T-helper 1 cell treated with Interleukin-12 subunit alpha and Interleukin-12 subunit beta and Interleukin-4 antibody, amounts not matched to agents 30 μg/mL and 1 μg/mL, for 36 hours (primary cell): ENCODE data around the gene RPN2.

Experiments
- H3K27ac Mint-ChIP-seq: one replicate; pipeline ENCODE4 v1.8.0; 2021; ENCODE audit warnings: mild to moderate bottlenecking, mixed read lengths
- H3K27me3 Mint-ChIP-seq: one replicate; pipeline ENCODE4 v1.8.0; 2021; ENCODE audit warnings: low read depth, mixed read lengths
- H3K36me3 Mint-ChIP-seq: one replicate; pipeline ENCODE4 v1.8.0; 2021; ENCODE audit warnings: low read depth, mixed read lengths
- H3K4me1 Mint-ChIP-seq: one replicate; pipeline ENCODE4 v1.8.0; 2021; ENCODE audit warnings: low read depth, mixed read lengths
- H3K4me3 Mint-ChIP-seq: one replicate; pipeline ENCODE4 v1.8.0; 2021; ENCODE audit warnings: mild to moderate bottlenecking, moderate library complexity, mixed read lengths
- H3K9me3 Mint-ChIP-seq: one replicate; pipeline ENCODE4 v1.8.0; 2021; ENCODE audit warnings: mixed read lengths

The RPN2 gene

DNA sequence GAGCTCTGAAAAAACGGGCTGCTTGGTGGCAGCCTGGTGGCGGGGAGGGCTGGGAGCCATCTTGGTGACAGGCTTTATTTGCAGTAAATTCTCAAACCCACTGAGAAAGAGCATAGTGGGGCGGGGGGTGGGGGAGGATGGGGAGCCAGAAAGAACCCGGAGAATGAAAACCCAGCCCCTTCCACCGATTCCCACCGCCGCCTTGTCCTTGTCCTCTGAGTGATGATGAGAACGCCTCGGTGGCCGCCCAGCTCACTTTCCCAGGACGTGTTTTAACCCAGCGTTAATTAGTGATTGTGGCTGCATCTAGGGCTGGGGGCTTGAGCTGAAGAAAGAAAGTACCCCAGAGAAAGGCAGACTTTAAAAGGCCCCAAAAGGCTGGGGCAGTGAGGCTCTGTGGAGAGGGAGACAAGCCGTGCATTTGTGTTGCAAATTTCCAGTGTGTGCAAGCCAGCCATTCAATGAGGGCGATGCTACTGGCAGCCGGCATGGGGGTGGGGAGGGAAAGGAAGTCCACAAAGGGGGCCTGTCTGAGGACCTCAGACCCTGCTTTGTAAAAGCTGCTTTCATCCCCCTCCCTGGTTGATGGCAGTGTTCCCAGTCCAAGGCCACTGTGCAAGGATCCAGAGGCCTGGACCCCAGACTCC is 88.7 kb downstream of the RPN2 start:
- H3K4me1 Mint-ChIP-seq = no peaks in the 10 kb centered on the region
- H3K4me3 Mint-ChIP-seq = no peak overlapping the region
- no peaks in the 10 kb centered on the region for H3K9me3 Mint-ChIP-seq
- no peaks in the 10 kb centered on the region for H3K27me3 Mint-ChIP-seq
- H3K36me3 Mint-ChIP-seq = no peaks in the 10 kb centered on the region
- H3K27ac Mint-ChIP-seq = no peak overlapping the region

GRCh38 chr20:37270576-37271420 is 91.7 kb downstream of the RPN2 start:
- no peak overlapping the region for H3K4me3 Mint-ChIP-seq
- no peaks in the 10 kb centered on the region for H3K27me3 Mint-ChIP-seq
- no peaks in the 10 kb centered on the region for H3K9me3 Mint-ChIP-seq
- H3K36me3 Mint-ChIP-seq = no peaks in the 10 kb centered on the region
- no peaks in the 10 kb centered on the region for H3K4me1 Mint-ChIP-seq
- H3K27ac Mint-ChIP-seq = no peak overlapping the region

- no peak overlapping the region for H3K27ac Mint-ChIP-seq
Observed at GRCh38 chr20:37271421-37271768, 92.3 kb downstream of the RPN2 start.

GRCh38 chr20:37273988-37274387 is 94.9 kb downstream of the RPN2 start:
- peaks cover 5% of the 10 kb centered on the region for H3K4me1 Mint-ChIP-seq
- no peaks in the 10 kb centered on the region for H3K36me3 Mint-ChIP-seq
- no peaks in the 10 kb centered on the region for H3K27me3 Mint-ChIP-seq
- no peaks in the 10 kb centered on the region for H3K9me3 Mint-ChIP-seq
- no peak overlapping the region for H3K4me3 Mint-ChIP-seq
- H3K27ac Mint-ChIP-seq = no peak overlapping the region

More at GRCh38 chr20:37271421-37271768, 92.3 kb downstream of the RPN2 start:
- Mint-ChIP-seq H3K4me3 (no peak overlapping the region), H3K4me1 (no peaks in the 10 kb centered on the region), H3K9me3 (no peaks in the 10 kb centered on the region), H3K27me3 (no peaks in the 10 kb centered on the region), H3K36me3 (no peaks in the 10 kb centered on the region)

- no peak overlapping the region for H3K4me3 Mint-ChIP-seq
- H3K4me1 Mint-ChIP-seq = peaks cover 5% of the 10 kb centered on the region
- no peaks in the 10 kb centered on the region for H3K27me3 Mint-ChIP-seq
- no peak overlapping the region for H3K27ac Mint-ChIP-seq
- no peaks in the 10 kb centered on the region for H3K36me3 Mint-ChIP-seq
- H3K9me3 Mint-ChIP-seq = no peaks in the 10 kb centered on the region
Observed at GRCh38 chr20:37274851-37275524, 95.9 kb downstream of the RPN2 start.

DNA sequence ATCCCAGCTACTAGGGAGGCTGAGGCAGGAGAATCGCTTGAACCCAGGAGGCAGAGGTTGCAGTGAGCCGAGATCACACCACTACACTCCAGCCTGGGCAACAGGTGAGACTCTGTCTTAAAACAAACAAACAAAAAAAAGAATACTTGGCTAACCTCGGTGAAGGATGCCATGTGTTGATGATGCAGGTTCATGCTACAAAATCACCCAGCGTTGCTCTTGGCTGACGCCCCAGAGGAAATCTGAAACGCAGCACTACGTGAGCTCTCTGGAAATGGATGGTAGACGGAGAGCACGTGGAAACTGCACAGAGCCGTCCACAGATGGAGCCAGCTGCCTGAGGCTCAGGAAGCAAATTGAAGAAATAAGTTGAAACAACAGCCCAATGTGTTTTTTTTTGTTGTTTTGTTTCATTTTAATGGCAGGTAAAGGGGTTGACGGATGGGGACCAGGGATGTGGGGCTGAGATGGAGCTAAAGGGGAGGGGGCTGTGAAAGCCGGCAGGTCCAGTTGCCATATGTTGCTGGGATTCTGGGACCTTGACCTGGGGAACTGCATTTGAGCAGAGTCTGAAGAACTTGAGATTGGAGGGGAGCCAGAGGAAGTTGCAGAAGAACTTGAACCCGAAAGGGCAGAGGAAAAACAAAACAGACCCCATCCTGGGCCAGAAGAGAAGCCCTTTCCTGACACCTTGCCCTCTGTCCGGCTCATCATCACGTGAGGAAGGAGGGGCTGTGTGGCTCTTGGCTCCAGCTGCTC is 97.5 kb downstream of the RPN2 start:
- Mint-ChIP-seq H3K27ac (no peak overlapping the region), H3K36me3 (no peaks in the 10 kb centered on the region), H3K4me1 (peaks cover 5% of the 10 kb centered on the region), H3K9me3 (no peaks in the 10 kb centered on the region), H3K4me3 (no peak overlapping the region), H3K27me3 (no peaks in the 10 kb centered on the region)

GRCh38 chr20:37277253-37277593 is 98.1 kb downstream of the RPN2 start:
- H3K36me3 Mint-ChIP-seq = no peaks in the 10 kb centered on the region
- H3K27ac Mint-ChIP-seq = no peak overlapping the region
- no peaks in the 10 kb centered on the region for H3K9me3 Mint-ChIP-seq
- no peak overlapping the region for H3K4me3 Mint-ChIP-seq
- peaks cover 5% of the 10 kb centered on the region for H3K4me1 Mint-ChIP-seq
- H3K27me3 Mint-ChIP-seq = no peaks in the 10 kb centered on the region

- Mint-ChIP-seq H3K27ac (no peak overlapping the region), H3K4me3 (no peak overlapping the region), H3K27me3 (no peaks in the 10 kb centered on the region)
Observed at GRCh38 chr20:37278966-37279590, 99.9 kb downstream of the RPN2 start.

DNA sequence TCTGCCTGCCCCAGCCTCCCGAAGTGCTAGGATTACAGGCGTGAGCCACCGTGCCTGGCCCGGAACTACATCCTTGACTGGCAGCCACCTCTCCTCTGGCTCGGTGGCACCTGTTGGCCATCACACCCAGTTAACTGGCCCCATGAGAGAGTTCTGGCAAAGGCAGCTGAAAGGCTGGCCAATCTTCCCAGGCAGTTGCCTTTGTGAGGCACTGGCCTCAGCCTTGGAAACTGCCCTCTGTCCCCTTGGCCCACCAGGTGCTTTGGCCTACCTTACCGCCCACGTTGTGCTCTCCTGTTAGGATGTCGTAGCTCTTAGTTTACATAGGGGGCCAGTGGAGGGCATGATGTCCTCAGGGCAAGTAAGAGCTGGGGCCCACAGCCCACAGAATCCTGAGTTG is 100.7 kb downstream of the RPN2 start:
- no peak overlapping the region for H3K4me3 Mint-ChIP-seq
- peaks cover 5% of the 10 kb centered on the region for H3K4me1 Mint-ChIP-seq
- no peak overlapping the region for H3K27ac Mint-ChIP-seq
- peaks cover 2% of the 10 kb centered on the region for H3K27me3 Mint-ChIP-seq
- H3K36me3 Mint-ChIP-seq = no peaks in the 10 kb centered on the region
- H3K9me3 Mint-ChIP-seq = no peaks in the 10 kb centered on the region

More at GRCh38 chr20:37278966-37279590, 99.9 kb downstream of the RPN2 start:
- Mint-ChIP-seq H3K4me1 (peaks cover 5% of the 10 kb centered on the region), H3K36me3 (no peaks in the 10 kb centered on the region), H3K9me3 (no peaks in the 10 kb centered on the region)

DNA sequence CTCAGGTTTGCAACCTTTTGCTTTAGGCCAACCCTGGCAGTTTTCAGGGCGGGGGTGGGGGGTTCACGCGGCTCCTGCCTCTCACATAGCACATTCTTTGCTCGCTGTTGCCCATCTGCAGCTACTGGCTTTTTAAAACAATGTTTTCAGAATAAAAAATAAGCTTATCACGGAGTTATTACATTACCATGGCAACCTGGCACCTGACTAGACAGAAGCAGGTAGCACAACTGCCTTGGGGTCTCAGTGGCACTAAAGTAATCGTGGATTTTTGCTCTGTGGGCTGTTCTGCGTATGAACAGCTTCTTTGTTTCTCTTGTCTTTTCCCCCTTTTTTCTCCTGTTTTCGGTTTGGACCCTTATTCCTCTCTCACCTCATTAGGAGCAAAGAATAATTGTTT is 101.3 kb downstream of the RPN2 start:
- H3K4me1 Mint-ChIP-seq = peaks cover 5% of the 10 kb centered on the region
- no peak overlapping the region for H3K4me3 Mint-ChIP-seq
- H3K9me3 Mint-ChIP-seq = no peaks in the 10 kb centered on the region
- H3K27ac Mint-ChIP-seq = no peak overlapping the region
- H3K36me3 Mint-ChIP-seq = no peaks in the 10 kb centered on the region
- peaks cover 4% of the 10 kb centered on the region for H3K27me3 Mint-ChIP-seq

- no peak overlapping the region for H3K4me3 Mint-ChIP-seq
- peaks cover 11% of the 10 kb centered on the region for H3K27me3 Mint-ChIP-seq
- H3K9me3 Mint-ChIP-seq = no peaks in the 10 kb centered on the region
- no peak overlapping the region for H3K27ac Mint-ChIP-seq
- H3K4me1 Mint-ChIP-seq = no peaks in the 10 kb centered on the region
- no peaks in the 10 kb centered on the region for H3K36me3 Mint-ChIP-seq
Observed at GRCh38 chr20:37282556-37282955, 103.4 kb downstream of the RPN2 start.

- no peak overlapping the region for H3K27ac Mint-ChIP-seq
- peaks cover 11% of the 10 kb centered on the region for H3K27me3 Mint-ChIP-seq
- H3K9me3 Mint-ChIP-seq = no peaks in the 10 kb centered on the region
- H3K4me3 Mint-ChIP-seq = no peak overlapping the region
- H3K4me1 Mint-ChIP-seq = peaks cover 5% of the 10 kb centered on the region
- no peaks in the 10 kb centered on the region for H3K36me3 Mint-ChIP-seq
Observed at GRCh38 chr20:37283530-37284195, 104.5 kb downstream of the RPN2 start.

GRCh38 chr20:37284691-37285161 is 105.6 kb downstream of the RPN2 start:
- no peaks in the 10 kb centered on the region for H3K36me3 Mint-ChIP-seq
- peaks cover 8% of the 10 kb centered on the region for H3K4me1 Mint-ChIP-seq
- peaks cover 11% of the 10 kb centered on the region for H3K27me3 Mint-ChIP-seq
- H3K27ac Mint-ChIP-seq = no peak overlapping the region
- no peak overlapping the region for H3K4me3 Mint-ChIP-seq
- no peaks in the 10 kb centered on the region for H3K9me3 Mint-ChIP-seq
